ENCODE results near the gene VWA8. TPM values are rescaled to one million over a fixed set of nuclear protein-coding genes. Genes with fewer than 3 reads are reported as not detected.

VWA8 gene
- polyA plus RNA-seq, 1 of the 3 experiments (the other 2 are of a cell fraction) = 5.5 TPM

GRCh38 chr13:41599619-41600018 is 361.3 kb downstream of the VWA8 start:
- ChIA-PET CTCF (no interaction called here), POLR2A (no interaction called here)
- 100% methylated on average over 3 of the region's 3 CpGs for whole genome bisulfite sequencing (ENCODE audit: low lambda C conversion rate)
- Histone ChIP-seq H3K27me3 (ENCODE audit: insufficient read depth) (no peaks in the 10 kb centered on the region), H3K27ac (ENCODE audit: low read depth in 2 of 2, low read length in 1 of 2) (no peak overlapping the region), H3F3A (replicated peaks; ENCODE audit: insufficient read depth) (peaks cover 7% of the 10 kb centered on the region), H3K9me3 (no peaks in the 10 kb centered on the region), H3K4me1 (ENCODE audit: control insufficient read depth in 1 of 2, insufficient read depth in 2 of 2, low read depth in 1 of 2, low read length in 1 of 2) (peaks cover 0 to 7% of the 10 kb centered on the region in 2 experiments; a peak in 3 of 4 replicates), H3K79me2 (ENCODE audit: insufficient read depth) (no peaks in the 10 kb centered on the region), H3K36me3 (replicated peaks in 1 of 2; ENCODE audit: control insufficient read depth in 1 of 2, insufficient read depth in 2 of 2, low read length in 1 of 2) (peaks cover 0 to 6% of the 10 kb centered on the region in 2 experiments), H4K20me1 (ENCODE audit: insufficient read depth) (no peaks in the 10 kb centered on the region), H3K4me2 (no peak overlapping the region), H3K9me2 (no peaks in the 10 kb centered on the region), H3K9ac (no peak overlapping the region), H3K4me3 (ENCODE audit: low read depth in 2 of 2, low read length in 1 of 2) (no peak overlapping the region), H2AFZ (ENCODE audit: low read depth) (no peak overlapping the region)
- TF ChIP-seq JUND (IDR thresholded peaks at IDR 0.05) = no peak
- TF ChIP-seq, protein P1, sequence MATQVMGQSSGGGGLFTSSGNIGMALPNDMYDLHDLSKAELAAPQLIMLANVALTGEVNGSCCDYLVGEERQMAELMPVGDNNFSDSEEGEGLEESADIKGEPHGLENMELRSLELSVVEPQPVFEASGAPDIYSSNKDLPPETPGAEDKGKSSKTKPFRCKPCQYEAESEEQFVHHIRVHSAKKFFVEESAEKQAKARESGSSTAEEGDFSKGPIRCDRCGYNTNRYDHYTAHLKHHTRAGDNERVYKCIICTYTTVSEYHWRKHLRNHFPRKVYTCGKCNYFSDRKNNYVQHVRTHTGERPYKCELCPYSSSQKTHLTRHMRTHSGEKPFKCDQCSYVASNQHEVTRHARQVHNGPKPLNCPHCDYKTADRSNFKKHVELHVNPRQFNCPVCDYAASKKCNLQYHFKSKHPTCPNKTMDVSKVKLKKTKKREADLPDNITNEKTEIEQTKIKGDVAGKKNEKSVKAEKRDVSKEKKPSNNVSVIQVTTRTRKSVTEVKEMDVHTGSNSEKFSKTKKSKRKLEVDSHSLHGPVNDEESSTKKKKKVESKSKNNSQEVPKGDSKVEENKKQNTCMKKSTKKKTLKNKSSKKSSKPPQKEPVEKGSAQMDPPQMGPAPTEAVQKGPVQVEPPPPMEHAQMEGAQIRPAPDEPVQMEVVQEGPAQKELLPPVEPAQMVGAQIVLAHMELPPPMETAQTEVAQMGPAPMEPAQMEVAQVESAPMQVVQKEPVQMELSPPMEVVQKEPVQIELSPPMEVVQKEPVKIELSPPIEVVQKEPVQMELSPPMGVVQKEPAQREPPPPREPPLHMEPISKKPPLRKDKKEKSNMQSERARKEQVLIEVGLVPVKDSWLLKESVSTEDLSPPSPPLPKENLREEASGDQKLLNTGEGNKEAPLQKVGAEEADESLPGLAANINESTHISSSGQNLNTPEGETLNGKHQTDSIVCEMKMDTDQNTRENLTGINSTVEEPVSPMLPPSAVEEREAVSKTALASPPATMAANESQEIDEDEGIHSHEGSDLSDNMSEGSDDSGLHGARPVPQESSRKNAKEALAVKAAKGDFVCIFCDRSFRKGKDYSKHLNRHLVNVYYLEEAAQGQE (IDR thresholded peaks at IDR 0.05; ENCODE audit: low read depth, low read length) = no peak
- TF ChIP-seq ELF1 (IDR thresholded peaks at IDR 0.05) = no peak
- TF ChIP-seq MEF2A (IDR thresholded peaks at IDR 0.05; ENCODE audit: borderline replicate concordance, low read depth) = no peak
- TF ChIP-seq TEAD4 (IDR thresholded peaks at IDR 0.05; ENCODE audit: borderline replicate concordance, insufficient read depth) = no peak
- no peak for TF ChIP-seq NRF1 (IDR thresholded peaks at IDR 0.05; ENCODE audit: low read depth, low read length)
- no peak for TF ChIP-seq TCF12 (IDR thresholded peaks at IDR 0.05)
- TF ChIP-seq FOSL2 (IDR thresholded peaks at IDR 0.05; ENCODE audit: borderline replicate concordance, low read depth) = no peak
- TF ChIP-seq RXRA (IDR thresholded peaks at IDR 0.05; ENCODE audit: borderline replicate concordance, low read depth) = no peak
- TF ChIP-seq RCOR1 (IDR thresholded peaks at IDR 0.05; ENCODE audit: low read length) = no peak
- DNase-seq = no peak

DNA sequence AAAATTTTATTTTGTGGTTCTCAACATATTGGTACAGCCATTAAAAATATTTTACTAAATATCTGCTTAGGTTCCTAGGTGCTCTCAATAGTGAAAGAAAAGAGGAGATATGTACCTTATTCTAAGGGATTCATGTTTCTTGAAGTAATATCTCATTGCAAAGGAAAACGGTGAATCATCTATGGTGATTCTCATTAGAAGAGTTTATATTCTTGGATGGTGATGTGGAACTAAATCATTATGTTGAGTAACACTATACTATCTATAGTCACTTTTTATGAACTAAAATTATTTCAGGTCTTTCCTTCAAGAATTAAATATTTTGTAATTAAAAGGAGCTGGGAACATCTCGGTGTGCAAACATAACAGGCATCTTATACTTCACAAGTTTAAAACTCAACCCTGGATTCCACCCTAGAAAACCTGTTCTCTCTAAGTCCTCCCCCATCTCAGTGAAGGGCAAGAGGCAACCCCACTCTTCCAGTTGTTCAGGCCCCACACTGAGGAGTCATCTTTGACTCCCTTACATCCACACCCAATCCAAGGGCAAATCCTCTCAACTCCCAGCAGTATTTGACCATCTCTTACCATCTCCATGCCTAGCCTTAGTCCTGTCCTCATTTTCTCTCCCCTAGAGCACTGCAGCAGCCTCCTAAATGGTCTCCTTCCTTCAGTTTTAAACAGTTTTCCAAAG is 363.4 kb downstream of the VWA8 start:
- Histone ChIP-seq H3K4me2 (no peak overlapping the region), H3F3A (replicated peaks; ENCODE audit: insufficient read depth) (peaks cover 4% of the 10 kb centered on the region), H4K20me1 (ENCODE audit: insufficient read depth) (no peaks in the 10 kb centered on the region), H3K4me1 (ENCODE audit: control insufficient read depth in 1 of 2, insufficient read depth in 2 of 2, low read depth in 1 of 2, low read length in 1 of 2) (peaks cover 0 to 7% of the 10 kb centered on the region in 2 experiments; a peak in 3 of 4 replicates), H2AFZ (ENCODE audit: low read depth) (no peak overlapping the region), H3K9me2 (no peaks in the 10 kb centered on the region), H3K36me3 (replicated peaks in 1 of 2; ENCODE audit: control insufficient read depth in 1 of 2, insufficient read depth in 2 of 2, low read length in 1 of 2) (no peaks in the 10 kb centered on the region), H3K9me3 (no peaks in the 10 kb centered on the region), H3K4me3 (ENCODE audit: low read depth in 2 of 2, low read length in 1 of 2) (no peak overlapping the region), H3K79me2 (ENCODE audit: insufficient read depth) (no peaks in the 10 kb centered on the region), H3K27ac (ENCODE audit: low read depth in 2 of 2, low read length in 1 of 2) (no peak overlapping the region; a peak in 1 of 4 replicates), H3K27me3 (ENCODE audit: insufficient read depth) (no peaks in the 10 kb centered on the region), H3K9ac (no peak overlapping the region)
- CTCF ChIA-PET = no interaction called here
- POLR2A ChIA-PET = no interaction called here
- WGBS (ENCODE audit: low lambda C conversion rate) = 93% methylated on average over 2 of the region's 2 CpGs
- no peak for DNase-seq
- no peak for TF ChIP-seq CHD2 (IDR thresholded peaks at IDR 0.05; ENCODE audit: low read length, partially characterized antibody)
- TF ChIP-seq FOXM1 (IDR thresholded peaks at IDR 0.05; ENCODE audit: low read depth) = no peak
- TF ChIP-seq TCF12 (IDR thresholded peaks at IDR 0.05) = no peak
- TF ChIP-seq, protein P2, sequence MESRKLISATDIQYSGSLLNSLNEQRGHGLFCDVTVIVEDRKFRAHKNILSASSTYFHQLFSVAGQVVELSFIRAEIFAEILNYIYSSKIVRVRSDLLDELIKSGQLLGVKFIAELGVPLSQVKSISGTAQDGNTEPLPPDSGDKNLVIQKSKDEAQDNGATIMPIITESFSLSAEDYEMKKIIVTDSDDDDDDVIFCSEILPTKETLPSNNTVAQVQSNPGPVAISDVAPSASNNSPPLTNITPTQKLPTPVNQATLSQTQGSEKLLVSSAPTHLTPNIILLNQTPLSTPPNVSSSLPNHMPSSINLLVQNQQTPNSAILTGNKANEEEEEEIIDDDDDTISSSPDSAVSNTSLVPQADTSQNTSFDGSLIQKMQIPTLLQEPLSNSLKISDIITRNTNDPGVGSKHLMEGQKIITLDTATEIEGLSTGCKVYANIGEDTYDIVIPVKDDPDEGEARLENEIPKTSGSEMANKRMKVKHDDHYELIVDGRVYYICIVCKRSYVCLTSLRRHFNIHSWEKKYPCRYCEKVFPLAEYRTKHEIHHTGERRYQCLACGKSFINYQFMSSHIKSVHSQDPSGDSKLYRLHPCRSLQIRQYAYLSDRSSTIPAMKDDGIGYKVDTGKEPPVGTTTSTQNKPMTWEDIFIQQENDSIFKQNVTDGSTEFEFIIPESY (IDR thresholded peaks at IDR 0.05; ENCODE audit: borderline replicate concordance, low read depth) = no peak
- TF ChIP-seq RXRA (IDR thresholded peaks at IDR 0.05; ENCODE audit: borderline replicate concordance, low read depth) = no peak
- TF ChIP-seq, protein P1 (IDR thresholded peaks at IDR 0.05; ENCODE audit: low read depth, low read length) = no peak
- no peak for TF ChIP-seq TAF1 (IDR thresholded peaks at IDR 0.05; ENCODE audit: borderline replicate concordance, low read depth, low read length)
- TF ChIP-seq IRF3 (IDR thresholded peaks at IDR 0.05; ENCODE audit: low read depth, low read length) = no peak
- TF ChIP-seq NFIC (IDR thresholded peaks at IDR 0.05; ENCODE audit: borderline replicate concordance) = no peak
- TF ChIP-seq RAD21 (IDR thresholded peaks at IDR 0.05; ENCODE audit: low read length) = no peak
- TF ChIP-seq TEAD4 (IDR thresholded peaks at IDR 0.05; ENCODE audit: borderline replicate concordance, insufficient read depth) = no peak
